Esophagus muscularis mucosa (tissue), 4 donors: ENCODE data around the gene NDUFS5. TPM values are rescaled to one million over a fixed set of nuclear protein-coding genes. Genes with fewer than 3 reads are reported as not detected.

Experiments
- DNase-seq: peaks from one replicate; pipeline ENCODE4 v3.0.0-alpha.2; 2017; ENCODE audit errors: extremely low spot score
- H3K27ac ChIP-seq, 4 donors: fragments of 200-600 bp; sonication (generic); replicated peaks in 1 of 4; 1 replicate in 3 of 4; 2 replicates in 1 of 4; pipeline ENCODE4 v1.5.1; 2016 to 2019; ENCODE audit warnings: mild to moderate bottlenecking in 1 of 4
- H3K27me3 ChIP-seq, 4 donors: fragments of 200-600 bp; sonication (generic); one replicate each; pipeline versions ENCODE4 v1.5.1 to v1.6.0; 2016 to 2019
- H3K36me3 ChIP-seq, 4 donors: fragments of 200-600 bp; sonication (generic); one replicate each; pipeline ENCODE4 v1.5.1; 2016 to 2019
- H3K4me1 ChIP-seq, 4 donors: fragments of 200-600 bp; sonication (generic); one replicate each; pipeline ENCODE4 v1.5.1; 2016 to 2019
- H3K4me3 ChIP-seq, 4 donors: fragments of 200-600 bp; sonication (generic); 1 replicate in 2 of 4; 2 replicates in 2 of 4; pipeline ENCODE4 v1.5.1; 2016 to 2019; ENCODE audit warnings: mild to moderate bottlenecking in 4 of 4, moderate library complexity in 1 of 4
- H3K9me3 ChIP-seq, 4 donors: fragments of 200-600 bp; sonication (generic); 1 replicate in 3 of 4; 2 replicates in 1 of 4; pipeline ENCODE4 v1.5.1; 2016 to 2019
- EP300 ChIP-seq: sonication (generic); formaldehyde crosslinking; IDR thresholded peaks from one replicate; pipeline ENCODE4 v1.6.1; 2017; ENCODE audit warnings: antibody characterized with exemption
- POLR2A ChIP-seq: fragments of 450-650 bp; IDR thresholded peaks from one replicate; pipeline ENCODE4 v1.6.1; 2017; ENCODE audit warnings: antibody characterized with exemption, moderate library complexity, mild to moderate bottlenecking, low read depth
- POLR2AphosphoS5 ChIP-seq, 2 donors: sonication (generic); formaldehyde crosslinking; IDR thresholded peaks; one replicate each; pipeline ENCODE4 v1.6.1; 2017; ENCODE audit warnings: antibody characterized with exemption in 2 of 2
- WGBS: methylation state at CpG from one replicate; pipeline ENCODE4 v1.1.5; 2018; 5-methylcytosine and 5-hydroxymethylcytosine counted together
- intact Hi-C: fragments of 100-400 bp; cut with DNase I; formaldehyde crosslinking; loops from one replicate; pipeline ENCODE4 v1.15.1; 2023
- total RNA-seq, 4 donors: library from RNA; depleted of rRNA; stranded (reverse); fragments of >200 nt; gene quantifications; one replicate each; pipeline versions ENCODE4 v1.1.0 to v1.2.1, GENCODE V29; 2016
- TF ChIP-seq, protein P1 (sequence below), 3 experiments: fragments of 200-600 bp in 2 of 3; fragments of 450-650 bp in 1 of 3; sonication (generic) in 2 of 3; IDR thresholded peaks; one replicate each; pipeline ENCODE4 v1.5.1; 2017 to 2019; ENCODE audit warnings: antibody characterized with exemption in 3 of 3, mild to moderate bottlenecking in 2 of 3, moderate library complexity in 1 of 3

Gene NDUFS5
- total RNA-seq, 4 donors from 2014 or later = 274 to 655 (median 373) TPM

GRCh38 chr1:39084191-39084590, 58.0 kb downstream of the NDUFS5 start:
- Histone ChIP-seq H3K9me3 (no peaks in the 10 kb centered on the region), H3K27me3 (peaks cover 0 to 30% (median 13%) of the 10 kb centered on the region in 4 donors), H3K4me1 (peaks cover 21 to 42% (median 36%) of the 10 kb centered on the region in 4 donors), H3K4me3 (no peak overlapping the region), H3K36me3 (no peaks in the 10 kb centered on the region), H3K27ac (no peak overlapping the region)
- intact Hi-C loops = loop anchor here (10.0 kb wide), 1 partner anchor 209 kb away; the partner anchor contains the start of gene MYCBP
- TF ChIP-seq, protein P1, sequence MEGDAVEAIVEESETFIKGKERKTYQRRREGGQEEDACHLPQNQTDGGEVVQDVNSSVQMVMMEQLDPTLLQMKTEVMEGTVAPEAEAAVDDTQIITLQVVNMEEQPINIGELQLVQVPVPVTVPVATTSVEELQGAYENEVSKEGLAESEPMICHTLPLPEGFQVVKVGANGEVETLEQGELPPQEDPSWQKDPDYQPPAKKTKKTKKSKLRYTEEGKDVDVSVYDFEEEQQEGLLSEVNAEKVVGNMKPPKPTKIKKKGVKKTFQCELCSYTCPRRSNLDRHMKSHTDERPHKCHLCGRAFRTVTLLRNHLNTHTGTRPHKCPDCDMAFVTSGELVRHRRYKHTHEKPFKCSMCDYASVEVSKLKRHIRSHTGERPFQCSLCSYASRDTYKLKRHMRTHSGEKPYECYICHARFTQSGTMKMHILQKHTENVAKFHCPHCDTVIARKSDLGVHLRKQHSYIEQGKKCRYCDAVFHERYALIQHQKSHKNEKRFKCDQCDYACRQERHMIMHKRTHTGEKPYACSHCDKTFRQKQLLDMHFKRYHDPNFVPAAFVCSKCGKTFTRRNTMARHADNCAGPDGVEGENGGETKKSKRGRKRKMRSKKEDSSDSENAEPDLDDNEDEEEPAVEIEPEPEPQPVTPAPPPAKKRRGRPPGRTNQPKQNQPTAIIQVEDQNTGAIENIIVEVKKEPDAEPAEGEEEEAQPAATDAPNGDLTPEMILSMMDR (IDR thresholded peaks at IDR 0.05) = no peak
- TF ChIP-seq POLR2AphosphoS5 (IDR thresholded peaks at IDR 0.05) (no peak), POLR2A (no peak), EP300 (no peak)
- DNase-seq = no peak
- WGBS = 94% methylated on average over 17 of the region's 17 CpGs

Other genes with a start within 250 kb of the NDUFS5 start
- 10 to 100 TPM; 18.3 to 26.3 (median 22.4) TPM for gene RRAGC, start 166.6 kb upstream of the NDUFS5 start, total RNA-seq
- 10 to 100 TPM; 17.4 to 22.5 (median 21.2) TPM for gene MYCBP, start 153.0 kb upstream of the NDUFS5 start, total RNA-seq
- gene GJA9, start 144.8 kb upstream of the NDUFS5 start, total RNA-seq = not detected
- not detected for gene RHBDL2, start 84.5 kb upstream of the NDUFS5 start, total RNA-seq
- gene AKIRIN1, start 35.1 kb upstream of the NDUFS5 start, total RNA-seq = 10 to 100 TPM; 59.0 to 93.1 (median 69.2) TPM
- gene MACF1, start 178.3 kb downstream of the NDUFS5 start, total RNA-seq = 100 to 1,000 TPM; 386 to 627 (median 576) TPM